ENCODE measurements around the gene PCDHGB4.

DNA sequence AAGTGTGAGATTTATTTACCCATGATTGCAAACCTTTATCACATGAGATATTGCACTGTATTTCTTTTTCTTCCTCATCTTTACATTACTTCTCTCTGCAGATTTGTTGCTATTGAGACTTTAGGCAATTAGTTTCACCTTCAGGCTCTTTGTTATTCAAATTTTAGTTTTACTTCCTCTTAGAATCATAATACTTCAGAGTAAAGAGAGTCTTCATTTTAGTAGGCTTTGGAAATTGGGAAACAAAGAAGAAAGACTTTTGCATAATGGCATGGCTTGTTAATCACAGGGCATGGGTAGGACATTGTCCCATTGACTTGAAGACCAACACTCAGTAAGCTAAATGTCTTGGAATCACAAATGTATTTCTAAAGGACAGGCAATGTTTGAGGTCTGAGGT lies 24.8 kb upstream of the PCDHGB4 start:
- TF ChIP-seq POLR2A (IDR thresholded peaks at IDR 0.05): no peak
- TF ChIP-seq, protein P1, sequence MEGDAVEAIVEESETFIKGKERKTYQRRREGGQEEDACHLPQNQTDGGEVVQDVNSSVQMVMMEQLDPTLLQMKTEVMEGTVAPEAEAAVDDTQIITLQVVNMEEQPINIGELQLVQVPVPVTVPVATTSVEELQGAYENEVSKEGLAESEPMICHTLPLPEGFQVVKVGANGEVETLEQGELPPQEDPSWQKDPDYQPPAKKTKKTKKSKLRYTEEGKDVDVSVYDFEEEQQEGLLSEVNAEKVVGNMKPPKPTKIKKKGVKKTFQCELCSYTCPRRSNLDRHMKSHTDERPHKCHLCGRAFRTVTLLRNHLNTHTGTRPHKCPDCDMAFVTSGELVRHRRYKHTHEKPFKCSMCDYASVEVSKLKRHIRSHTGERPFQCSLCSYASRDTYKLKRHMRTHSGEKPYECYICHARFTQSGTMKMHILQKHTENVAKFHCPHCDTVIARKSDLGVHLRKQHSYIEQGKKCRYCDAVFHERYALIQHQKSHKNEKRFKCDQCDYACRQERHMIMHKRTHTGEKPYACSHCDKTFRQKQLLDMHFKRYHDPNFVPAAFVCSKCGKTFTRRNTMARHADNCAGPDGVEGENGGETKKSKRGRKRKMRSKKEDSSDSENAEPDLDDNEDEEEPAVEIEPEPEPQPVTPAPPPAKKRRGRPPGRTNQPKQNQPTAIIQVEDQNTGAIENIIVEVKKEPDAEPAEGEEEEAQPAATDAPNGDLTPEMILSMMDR (IDR thresholded peaks at IDR 0.05): no peak

All from esophagus squamous epithelium (tissue), 4 donors.